ENCODE measurements around the gene LINGO1. TPM values are rescaled to one million over a fixed set of nuclear protein-coding genes. Genes with fewer than 3 reads are reported as not detected.

Gene LINGO1
- total and polyA plus RNA-seq, 9 of the 15 experiments (the other 6 are each of a cell fraction or from before 2014, with no cell fraction given), result 0.07 to 15.3 (median 2.1) TPM

DNA sequence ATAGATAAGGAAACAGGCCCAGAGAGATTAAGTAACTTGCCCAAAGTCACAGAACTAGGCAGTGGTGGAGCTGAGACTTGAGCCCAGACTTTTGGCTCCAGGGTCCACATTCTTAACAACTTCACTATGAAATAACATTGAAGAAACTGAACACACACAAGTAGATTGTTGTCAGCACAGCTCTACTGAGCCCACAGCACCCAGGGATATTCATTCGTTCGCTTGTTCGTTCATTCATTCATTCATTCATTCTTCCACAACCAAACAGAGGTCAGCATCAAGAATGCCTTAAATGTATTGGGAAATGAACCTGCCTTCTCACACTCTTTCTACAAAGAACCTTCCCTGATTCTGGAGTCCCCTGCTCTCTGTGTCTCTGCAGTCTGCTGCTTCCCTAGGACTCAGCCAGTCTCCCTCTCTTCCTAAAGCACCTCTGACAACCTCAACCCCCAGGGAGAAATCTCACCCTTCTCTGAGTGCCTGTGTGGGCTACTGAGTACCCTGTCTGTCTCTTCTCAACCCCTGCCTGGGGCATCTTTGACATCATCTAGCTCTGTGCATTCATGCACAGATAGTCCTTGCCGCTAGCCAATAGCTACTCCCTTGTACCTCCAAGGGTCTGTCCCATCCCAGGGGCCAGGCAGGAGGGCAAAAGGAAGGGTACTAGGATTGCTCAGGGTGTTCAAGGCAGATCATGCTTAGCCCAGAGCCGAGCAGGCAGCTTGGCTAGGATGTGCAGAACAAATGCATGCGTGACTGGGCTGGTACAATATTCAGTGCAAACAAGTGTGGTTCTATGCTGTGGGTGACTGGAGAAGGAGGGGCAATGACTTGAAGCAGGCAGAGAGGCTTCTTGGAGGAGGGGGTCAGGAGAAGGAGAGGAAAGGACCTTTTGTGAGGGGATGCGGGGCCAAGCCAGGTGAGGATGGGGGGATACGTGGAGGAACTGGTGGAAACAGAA lies 3.4 kb downstream of the LINGO1 start (continued):
- TF ChIP-seq PHF8 (IDR thresholded peaks at IDR 0.05; ENCODE audit: borderline replicate concordance, low read length) (peak; percentile 19; the same call in 1 of the 2 replicates), DNMT1 (IDR thresholded peaks at IDR 0.05) (no peak), BHLHE40 (IDR thresholded peaks at IDR 0.05; ENCODE audit: low read length) (no peak), ARID2 (IDR thresholded peaks at IDR 0.05) (no peak), KLF6 (CRISPR knock-in tag; IDR thresholded peaks at IDR 0.05; ENCODE audit: borderline replicate concordance) (no peak), CEBPB (tag; IDR thresholded peaks at IDR 0.05) (no peak)
- TF ChIP-seq, protein P1, sequence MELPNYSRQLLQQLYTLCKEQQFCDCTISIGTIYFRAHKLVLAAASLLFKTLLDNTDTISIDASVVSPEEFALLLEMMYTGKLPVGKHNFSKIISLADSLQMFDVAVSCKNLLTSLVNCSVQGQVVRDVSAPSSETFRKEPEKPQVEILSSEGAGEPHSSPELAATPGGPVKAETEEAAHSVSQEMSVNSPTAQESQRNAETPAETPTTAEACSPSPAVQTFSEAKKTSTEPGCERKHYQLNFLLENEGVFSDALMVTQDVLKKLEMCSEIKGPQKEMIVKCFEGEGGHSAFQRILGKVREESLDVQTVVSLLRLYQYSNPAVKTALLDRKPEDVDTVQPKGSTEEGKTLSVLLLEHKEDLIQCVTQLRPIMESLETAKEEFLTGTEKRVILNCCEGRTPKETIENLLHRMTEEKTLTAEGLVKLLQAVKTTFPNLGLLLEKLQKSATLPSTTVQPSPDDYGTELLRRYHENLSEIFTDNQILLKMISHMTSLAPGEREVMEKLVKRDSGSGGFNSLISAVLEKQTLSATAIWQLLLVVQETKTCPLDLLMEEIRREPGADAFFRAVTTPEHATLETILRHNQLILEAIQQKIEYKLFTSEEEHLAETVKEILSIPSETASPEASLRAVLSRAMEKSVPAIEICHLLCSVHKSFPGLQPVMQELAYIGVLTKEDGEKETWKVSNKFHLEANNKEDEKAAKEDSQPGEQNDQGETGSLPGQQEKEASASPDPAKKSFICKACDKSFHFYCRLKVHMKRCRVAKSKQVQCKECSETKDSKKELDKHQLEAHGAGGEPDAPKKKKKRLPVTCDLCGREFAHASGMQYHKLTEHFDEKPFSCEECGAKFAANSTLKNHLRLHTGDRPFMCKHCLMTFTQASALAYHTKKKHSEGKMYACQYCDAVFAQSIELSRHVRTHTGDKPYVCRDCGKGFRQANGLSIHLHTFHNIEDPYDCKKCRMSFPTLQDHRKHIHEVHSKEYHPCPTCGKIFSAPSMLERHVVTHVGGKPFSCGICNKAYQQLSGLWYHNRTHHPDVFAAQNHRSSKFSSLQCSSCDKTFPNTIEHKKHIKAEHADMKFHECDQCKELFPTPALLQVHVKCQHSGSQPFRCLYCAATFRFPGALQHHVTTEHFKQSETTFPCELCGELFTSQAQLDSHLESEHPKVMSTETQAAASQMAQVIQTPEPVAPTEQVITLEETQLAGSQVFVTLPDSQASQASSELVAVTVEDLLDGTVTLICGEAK (IDR thresholded peaks at IDR 0.05), result no peak
- TF ChIP-seq, protein P1 (CRISPR knock-in tag; IDR thresholded peaks at IDR 0.05), result no peak
- TF ChIP-seq, protein P2, sequence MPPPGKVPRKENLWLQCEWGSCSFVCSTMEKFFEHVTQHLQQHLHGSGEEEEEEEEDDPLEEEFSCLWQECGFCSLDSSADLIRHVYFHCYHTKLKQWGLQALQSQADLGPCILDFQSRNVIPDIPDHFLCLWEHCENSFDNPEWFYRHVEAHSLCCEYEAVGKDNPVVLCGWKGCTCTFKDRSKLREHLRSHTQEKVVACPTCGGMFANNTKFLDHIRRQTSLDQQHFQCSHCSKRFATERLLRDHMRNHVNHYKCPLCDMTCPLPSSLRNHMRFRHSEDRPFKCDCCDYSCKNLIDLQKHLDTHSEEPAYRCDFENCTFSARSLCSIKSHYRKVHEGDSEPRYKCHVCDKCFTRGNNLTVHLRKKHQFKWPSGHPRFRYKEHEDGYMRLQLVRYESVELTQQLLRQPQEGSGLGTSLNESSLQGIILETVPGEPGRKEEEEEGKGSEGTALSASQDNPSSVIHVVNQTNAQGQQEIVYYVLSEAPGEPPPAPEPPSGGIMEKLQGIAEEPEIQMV (tag; conservative IDR thresholded peaks at IDR 0.05; ENCODE audit: low read depth), result no peak
